B cell (primary cell): ENCODE results near the gene SRXN1. TPM values are rescaled to one million over a fixed set of nuclear protein-coding genes. Genes with fewer than 3 reads are reported as not detected.

Experiments used
- ATAC-seq: fragments of 200-7000 bp; cut with Tn5 transposase; one replicate; pipeline ENCODE4 v1.10.0; 2021; ENCODE audit warnings: low read depth, mild to moderate bottlenecking, moderate number of reproducible peaks, moderate library complexity
- CTCF ChIA-PET: fragments of 350-600 bp; sonication (Branson Sonifier 250); formaldehyde crosslinking; loops from one replicate; lab custom pipeline; 2021; ENCODE audit warnings: antibody characterized with exemption, inconsistent platforms; lab: Charles Lee
- POLR2A ChIA-PET: fragments of 350-600 bp; sonication (Branson Sonifier 250); formaldehyde crosslinking; loops from one replicate; lab custom pipeline; 2021; ENCODE audit warnings: antibody characterized with exemption; lab: Charles Lee
- DNase-seq: peaks from one replicate; pipeline ENCODE4 v3.0.0; 2013
- H2AFZ ChIP-seq: 2 replicates; pipeline ENCODE4 v1.6.1; 2012; ENCODE audit warnings: mild to moderate bottlenecking, low read depth, low read length; ENCODE audit not compliant: insufficient read depth, poor library complexity, severe bottlenecking
- H3K27ac ChIP-seq, 2 donors: 1 replicate in 1 of 2; 2 replicates in 1 of 2; pipeline ENCODE4 v1.5.1; 2012 to 2013; ENCODE audit warnings: low read length in 2 of 2, mild to moderate bottlenecking in 2 of 2, moderate library complexity in 1 of 2
- H3K27me3 ChIP-seq, 4 experiments: fragments of 200-600 bp in 1 of 4; sonication (generic) in 1 of 4; replicated peaks in 1 of 4; 1 replicate in 2 of 4; 2 replicates in 2 of 4; pipeline versions ENCODE4 v1.6.1 to v1.7.0; 2013 to 2016; ENCODE audit warnings: low read length in 3 of 4, mild to moderate bottlenecking in 2 of 4, mixed read lengths in 1 of 4, moderate library complexity in 1 of 4; ENCODE audit not compliant: insufficient read depth in 4 of 4, control insufficient read depth in 3 of 4; ENCODE audit errors: control extremely low read depth in 1 of 4
- H3K36me3 ChIP-seq, 2 experiments: replicated peaks in 1 of 2; 1 replicate in 1 of 2; 2 replicates in 1 of 2; pipeline versions ENCODE4 v1.6.1 to v1.7.1; 2013; ENCODE audit warnings: low read length in 1 of 2; ENCODE audit not compliant: insufficient read depth in 2 of 2, control insufficient read depth in 1 of 2; ENCODE audit errors: control extremely low read depth in 1 of 2, extremely low read depth in 1 of 2
- H3K4me1 ChIP-seq, 2 donors: fragments of 200-600 bp in 1 of 2; sonication (generic) in 1 of 2; 1 replicate in 1 of 2; 2 replicates in 1 of 2; pipeline versions ENCODE4 v1.5.1 to v1.6.1; 2013 to 2017; ENCODE audit warnings: low read length in 2 of 2; ENCODE audit not compliant: control insufficient read depth in 2 of 2, insufficient read depth in 2 of 2
- H3K4me2 ChIP-seq: replicated peaks from 2 replicates; pipeline ENCODE3; 2012; ENCODE audit warnings: mild to moderate bottlenecking, low read depth, low read length; ENCODE audit not compliant: poor library complexity, severe bottlenecking
- H3K4me3 ChIP-seq, 5 experiments: fragments of 200-600 bp in 1 of 5; sonication (generic) in 1 of 5; 1 replicate in 3 of 5; 2 replicates in 2 of 5; pipeline versions ENCODE4 v1.5.1 to v1.7.0; 2011 to 2016; ENCODE audit warnings: low read length in 4 of 5, mild to moderate bottlenecking in 4 of 5, low read depth in 2 of 5, control low read depth in 1 of 5, moderate library complexity in 1 of 5; ENCODE audit not compliant: insufficient read depth in 1 of 5; ENCODE audit errors: control extremely low read depth in 1 of 5, extremely low read depth in 1 of 5
- H3K79me2 ChIP-seq: fragments of 200-600 bp; sonication (generic); one replicate; pipeline ENCODE4 v1.6.0; 2016; ENCODE audit warnings: low read length; ENCODE audit not compliant: control insufficient read depth, insufficient read depth
- H3K9ac ChIP-seq: fragments of 200-600 bp; sonication (generic); 2 replicates; pipeline ENCODE4 v1.6.1; 2017; ENCODE audit warnings: mild to moderate bottlenecking, low read length, moderate library complexity
- H3K9me3 ChIP-seq, 3 donors: one replicate each; pipeline versions ENCODE4 v1.6.1 to v1.7.1; 2013; ENCODE audit warnings: low read length in 2 of 3; ENCODE audit not compliant: control insufficient read depth in 2 of 3, insufficient read depth in 1 of 3; ENCODE audit errors: control extremely low read depth in 1 of 3
- H4K20me1 ChIP-seq: 2 replicates; pipeline ENCODE4 v1.6.0; 2012; ENCODE audit warnings: mild to moderate bottlenecking, low read length; ENCODE audit not compliant: insufficient read depth, control insufficient read depth, poor library complexity, severe bottlenecking
- H3K27ac Mint-ChIP-seq: one replicate; pipeline ENCODE4 v1.8.0; 2021; ENCODE audit warnings: mixed read lengths
- H3K27me3 Mint-ChIP-seq: one replicate; pipeline ENCODE4 v1.8.0; 2021; ENCODE audit warnings: mixed read lengths
- H3K4me1 Mint-ChIP-seq: one replicate; pipeline ENCODE4 v1.8.0; 2021; ENCODE audit warnings: mixed read lengths
- H3K4me3 Mint-ChIP-seq: one replicate; pipeline ENCODE4 v1.8.0; 2021; ENCODE audit warnings: mixed read lengths
- H3K9me3 Mint-ChIP-seq: one replicate; pipeline ENCODE4 v1.8.0; 2022; ENCODE audit warnings: mixed read lengths; ENCODE audit not compliant: insufficient read depth
- CTCF ChIP-seq: fragments of 200-600 bp; IDR thresholded peaks from one replicate; pipeline ENCODE4 v1.8.0; 2022; ENCODE audit warnings: antibody characterized with exemption, mild to moderate bottlenecking
- EZH2 ChIP-seq: IDR thresholded peaks from 2 replicates; pipeline ENCODE4 v1.6.1; 2012; ENCODE audit warnings: borderline replicate concordance, low read depth, mild to moderate bottlenecking, moderate library complexity, low read length; ENCODE audit not compliant: insufficient read depth, poor library complexity, severe bottlenecking
- WGBS: methylation state at CpG from one replicate; pipeline ENCODE4 v1.1.5; 2013; ENCODE audit warnings: missing lambda C conversion rate; ENCODE audit not compliant: insufficient coverage; 5-methylcytosine and 5-hydroxymethylcytosine counted together
- intact Hi-C: fragments of 100-400 bp; cut with micrococcal nuclease; formaldehyde crosslinking; loops from one replicate; pipeline ENCODE4 v1.10.0; 2022
- polyA plus RNA-seq: library from polyadenylated mRNA; depleted of rRNA; stranded (reverse); fragments of >200 nt; gene quantifications from 2 replicates; pipeline ENCODE4 v1.2.3, GENCODE V29; 2012
- total RNA-seq, 2 donors: library from RNA; stranded (reverse); fragments of 120-200 nt in 1 of 2; gene quantifications; 1 replicate in 1 of 2; 2 replicates in 1 of 2; pipeline versions ENCODE4 v1.2.3 to v1.2.4, GENCODE V29; 2013 to 2022

The SRXN1 gene
- total and polyA plus RNA-seq, 2 donors (not counting 1 experiment from before 2014, with no cell fraction given) = 1.3 to 4.5 TPM

- Histone ChIP-seq H3K9ac (no peak overlapping the region), H3K79me2 (no peaks in the 10 kb centered on the region), H3K27ac (no peak overlapping the region), H3K4me2 (no peak overlapping the region), H3K36me3 (no peaks in the 10 kb centered on the region), H3K27me3 (peaks cover 0 to 62% (median 16%) of the 10 kb centered on the region in 4 experiments), H4K20me1 (no peaks in the 10 kb centered on the region), H3K4me1 (no peaks in the 10 kb centered on the region), H2AFZ (no peak overlapping the region), H3K4me3 (no peak overlapping the region), H3K9me3 (no peaks in the 10 kb centered on the region)
- intact Hi-C loops = loop anchor here (5.0 kb wide), 1 partner anchor 316 kb away; no protein-coding TSS in a partner anchor
- peaks cover 63% of the 10 kb centered on the region for H3K27me3 Mint-ChIP-seq
- no peak overlapping the region for H3K4me3 Mint-ChIP-seq
- no peak overlapping the region for H3K27ac Mint-ChIP-seq
- WGBS = 100% methylated on average over 3 of the region's 3 CpGs
- TF ChIP-seq CTCF (no peak), EZH2 (no peak)
- DNase-seq (no peak), ATAC-seq (no peak)
- CTCF ChIA-PET = interaction anchor here (1.3 kb wide), 1 partner anchor 23 kb away, joined by 3 read pairs; no protein-coding TSS in a partner anchor
- POLR2A ChIA-PET = no interaction called here
- H3K4me1 Mint-ChIP-seq = peaks cover 2% of the 10 kb centered on the region
- no peaks in the 10 kb centered on the region for H3K9me3 Mint-ChIP-seq
Measured at GRCh38 chr20:668638-669037, 15.6 kb upstream of the SRXN1 start.

- Histone ChIP-seq H4K20me1 (no peaks in the 10 kb centered on the region), H3K4me2 (no peak overlapping the region), H3K79me2 (no peaks in the 10 kb centered on the region), H2AFZ (no peak overlapping the region), H3K9ac (no peak overlapping the region), H3K27me3 (peaks cover 0 to 60% (median 14%) of the 10 kb centered on the region in 4 experiments), H3K4me3 (no peak overlapping the region), H3K9me3 (no peaks in the 10 kb centered on the region), H3K36me3 (no peaks in the 10 kb centered on the region), H3K27ac (no peak overlapping the region), H3K4me1 (no peaks in the 10 kb centered on the region)
- Mint-ChIP-seq H3K9me3 (no peaks in the 10 kb centered on the region), H3K27me3 (peaks cover 62% of the 10 kb centered on the region), H3K4me3 (no peak overlapping the region), H3K27ac (no peak overlapping the region), H3K4me1 (peaks cover 3% of the 10 kb centered on the region)
- TF ChIP-seq CTCF = no peak
- no peak for ATAC-seq
- ChIA-PET POLR2A (no interaction called here), CTCF (interaction anchor here (1.4 kb wide), 1 partner anchor 23 kb away, joined by 4 read pairs; no protein-coding TSS in a partner anchor)
- intact Hi-C loops = loop anchor here (5.0 kb wide), 1 partner anchor 316 kb away; no protein-coding TSS in a partner anchor
- no peak for DNase-seq
Measured at GRCh38 chr20:668050-668449, 15.1 kb upstream of the SRXN1 start.
